Neural progenitor cell (in vitro differentiated cells): ENCODE measurements around the gene ERAS.

Experiments
- EZH2 ChIP-seq: fragments of 200-600 bp; sonication (generic); IDR thresholded peaks from 2 replicates; pipeline ENCODE4 v1.6.1; 2017; ENCODE audit warnings: antibody characterized with exemption, mild to moderate bottlenecking, moderate library complexity
- TF ChIP-seq, protein P1 (sequence below): fragments of 200-600 bp; sonication (generic); IDR thresholded peaks from 2 replicates; pipeline ENCODE4 v1.5.1; 2017; ENCODE audit warnings: antibody characterized with exemption, mild to moderate bottlenecking

- TF ChIP-seq, protein P1, sequence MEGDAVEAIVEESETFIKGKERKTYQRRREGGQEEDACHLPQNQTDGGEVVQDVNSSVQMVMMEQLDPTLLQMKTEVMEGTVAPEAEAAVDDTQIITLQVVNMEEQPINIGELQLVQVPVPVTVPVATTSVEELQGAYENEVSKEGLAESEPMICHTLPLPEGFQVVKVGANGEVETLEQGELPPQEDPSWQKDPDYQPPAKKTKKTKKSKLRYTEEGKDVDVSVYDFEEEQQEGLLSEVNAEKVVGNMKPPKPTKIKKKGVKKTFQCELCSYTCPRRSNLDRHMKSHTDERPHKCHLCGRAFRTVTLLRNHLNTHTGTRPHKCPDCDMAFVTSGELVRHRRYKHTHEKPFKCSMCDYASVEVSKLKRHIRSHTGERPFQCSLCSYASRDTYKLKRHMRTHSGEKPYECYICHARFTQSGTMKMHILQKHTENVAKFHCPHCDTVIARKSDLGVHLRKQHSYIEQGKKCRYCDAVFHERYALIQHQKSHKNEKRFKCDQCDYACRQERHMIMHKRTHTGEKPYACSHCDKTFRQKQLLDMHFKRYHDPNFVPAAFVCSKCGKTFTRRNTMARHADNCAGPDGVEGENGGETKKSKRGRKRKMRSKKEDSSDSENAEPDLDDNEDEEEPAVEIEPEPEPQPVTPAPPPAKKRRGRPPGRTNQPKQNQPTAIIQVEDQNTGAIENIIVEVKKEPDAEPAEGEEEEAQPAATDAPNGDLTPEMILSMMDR, result no peak
- no peak for TF ChIP-seq EZH2
These were observed 35.1 kb upstream of the ERAS start for GRCh38 chrX:48791063-48791820.
